PFSK-1 (cell line): ENCODE measurements around the gene CIPC.

ENCODE experiments used
- FOXP2 ChIP-seq: optimal IDR thresholded peaks from 2 replicates; pipeline ENCODE3; 2011; ENCODE audit warnings: borderline replicate concordance, control low read depth, inconsistent platforms; ENCODE audit not compliant: insufficient read depth; ENCODE audit errors: extremely low read length, extremely low read depth
- POLR2AphosphoS5 ChIP-seq: IDR thresholded peaks from 2 replicates; pipeline ENCODE4 v1.6.1; 2012; ENCODE audit warnings: low read depth, mild to moderate bottlenecking, control low read depth, low read length, moderate library complexity
- SIN3A ChIP-seq: IDR thresholded peaks from 2 replicates; pipeline ENCODE4 v1.6.1; 2012; ENCODE audit warnings: mild to moderate bottlenecking, low read length, moderate library complexity, borderline replicate concordance; ENCODE audit not compliant: insufficient read depth
- TAF1 ChIP-seq: IDR thresholded peaks from 2 replicates; pipeline ENCODE4 v1.6.1; 2012; ENCODE audit warnings: low read length, control low read depth, borderline replicate concordance; ENCODE audit not compliant: insufficient read depth
- TF ChIP-seq, protein P1 (sequence below), 2 experiments: IDR thresholded peaks; 2 replicates each; pipeline versions ENCODE4 v1.6.1 to v1.8.0; 2011 to 2012; ENCODE audit warnings: low read depth in 2 of 2, low read length in 2 of 2, control low read depth in 1 of 2, inconsistent platforms in 1 of 2, mild to moderate bottlenecking in 1 of 2, moderate library complexity in 1 of 2; ENCODE audit not compliant: insufficient read depth in 1 of 2

Gene CIPC

DNA sequence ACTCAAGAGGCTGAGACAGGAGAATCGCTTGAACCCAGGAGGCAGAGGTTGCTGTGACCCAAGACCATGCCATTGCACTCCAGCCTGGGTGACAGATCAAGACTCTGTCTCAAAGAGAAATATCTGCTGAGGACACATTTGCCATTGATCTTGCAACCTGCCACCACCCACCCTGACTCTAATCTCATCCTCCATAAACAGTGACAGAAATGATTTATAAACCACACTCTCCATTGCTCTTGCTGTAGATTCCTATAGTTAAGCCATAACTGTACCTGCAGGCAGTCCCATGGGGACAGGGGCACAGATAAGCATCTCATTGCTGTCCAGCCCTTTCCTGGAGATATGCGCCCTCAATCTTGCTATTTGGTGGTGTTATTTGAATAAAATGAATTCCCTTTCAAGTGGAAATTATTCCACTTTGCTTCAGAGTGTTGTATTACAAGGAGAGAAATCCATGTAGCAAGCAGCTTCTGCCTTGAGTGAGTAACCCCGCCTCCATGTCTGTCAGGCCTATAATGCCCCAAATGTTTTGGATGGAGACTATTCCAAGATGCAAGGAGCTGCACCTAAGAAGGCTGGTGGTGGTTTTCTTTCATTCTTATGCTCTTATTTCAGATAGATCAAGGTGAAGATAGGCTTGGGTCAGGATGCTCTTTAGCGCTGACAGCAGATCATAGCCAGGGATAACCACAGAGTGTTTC lies 46.5 kb downstream of the CIPC start:
- TF ChIP-seq TAF1 (no peak), POLR2AphosphoS5 (no peak), FOXP2 (no peak), SIN3A (no peak)
- TF ChIP-seq, protein P1, sequence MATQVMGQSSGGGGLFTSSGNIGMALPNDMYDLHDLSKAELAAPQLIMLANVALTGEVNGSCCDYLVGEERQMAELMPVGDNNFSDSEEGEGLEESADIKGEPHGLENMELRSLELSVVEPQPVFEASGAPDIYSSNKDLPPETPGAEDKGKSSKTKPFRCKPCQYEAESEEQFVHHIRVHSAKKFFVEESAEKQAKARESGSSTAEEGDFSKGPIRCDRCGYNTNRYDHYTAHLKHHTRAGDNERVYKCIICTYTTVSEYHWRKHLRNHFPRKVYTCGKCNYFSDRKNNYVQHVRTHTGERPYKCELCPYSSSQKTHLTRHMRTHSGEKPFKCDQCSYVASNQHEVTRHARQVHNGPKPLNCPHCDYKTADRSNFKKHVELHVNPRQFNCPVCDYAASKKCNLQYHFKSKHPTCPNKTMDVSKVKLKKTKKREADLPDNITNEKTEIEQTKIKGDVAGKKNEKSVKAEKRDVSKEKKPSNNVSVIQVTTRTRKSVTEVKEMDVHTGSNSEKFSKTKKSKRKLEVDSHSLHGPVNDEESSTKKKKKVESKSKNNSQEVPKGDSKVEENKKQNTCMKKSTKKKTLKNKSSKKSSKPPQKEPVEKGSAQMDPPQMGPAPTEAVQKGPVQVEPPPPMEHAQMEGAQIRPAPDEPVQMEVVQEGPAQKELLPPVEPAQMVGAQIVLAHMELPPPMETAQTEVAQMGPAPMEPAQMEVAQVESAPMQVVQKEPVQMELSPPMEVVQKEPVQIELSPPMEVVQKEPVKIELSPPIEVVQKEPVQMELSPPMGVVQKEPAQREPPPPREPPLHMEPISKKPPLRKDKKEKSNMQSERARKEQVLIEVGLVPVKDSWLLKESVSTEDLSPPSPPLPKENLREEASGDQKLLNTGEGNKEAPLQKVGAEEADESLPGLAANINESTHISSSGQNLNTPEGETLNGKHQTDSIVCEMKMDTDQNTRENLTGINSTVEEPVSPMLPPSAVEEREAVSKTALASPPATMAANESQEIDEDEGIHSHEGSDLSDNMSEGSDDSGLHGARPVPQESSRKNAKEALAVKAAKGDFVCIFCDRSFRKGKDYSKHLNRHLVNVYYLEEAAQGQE (IDR thresholded peaks at IDR 0.05; ENCODE audit: insufficient read depth in 1 of 2, low read depth in 2 of 2, low read length in 2 of 2) = no peak

DNA sequence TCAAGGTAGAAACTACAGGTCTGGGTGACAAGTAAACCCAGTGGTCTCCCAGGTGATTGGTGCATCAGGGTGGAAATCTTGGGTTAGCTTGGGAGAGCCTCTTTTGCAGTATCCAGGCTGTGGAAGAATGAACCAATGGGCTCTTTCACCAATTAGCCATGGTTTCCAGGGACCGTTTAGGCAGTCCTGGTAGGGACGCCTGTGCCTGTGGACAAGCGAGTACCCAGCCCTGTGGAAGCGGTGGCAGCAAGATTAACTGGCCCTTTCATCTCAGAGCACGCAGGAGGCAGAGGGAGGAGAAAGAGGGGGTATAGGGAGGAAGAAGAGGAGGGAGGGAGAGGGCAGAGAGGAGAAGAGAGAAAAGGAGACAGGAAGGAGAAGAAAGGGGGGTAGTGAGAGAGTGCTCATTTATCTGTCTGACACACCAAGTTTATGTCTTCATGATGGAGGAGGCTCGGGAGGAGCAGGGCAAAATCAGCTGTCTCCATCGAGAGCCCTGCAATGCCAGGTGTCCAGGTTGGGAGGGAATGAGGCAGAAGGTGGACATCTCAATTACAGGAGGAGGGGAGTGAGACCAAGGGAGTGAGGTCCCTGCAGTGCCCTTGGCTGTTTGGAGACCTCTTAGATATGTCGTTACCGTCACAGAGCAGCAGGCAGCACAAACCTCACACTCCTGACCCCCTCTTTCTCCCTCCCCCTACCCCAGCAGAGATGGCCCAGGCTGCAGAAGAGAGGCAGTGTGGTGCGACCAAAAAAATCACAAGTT lies 48.1 kb downstream of the CIPC start:
- no peak for TF ChIP-seq SIN3A
- no peak for TF ChIP-seq TAF1
- TF ChIP-seq, protein P1 (IDR thresholded peaks at IDR 0.05; ENCODE audit: insufficient read depth in 1 of 2, low read depth in 2 of 2, low read length in 2 of 2) = no peak
- no peak for TF ChIP-seq POLR2AphosphoS5
- TF ChIP-seq FOXP2 = no peak

DNA sequence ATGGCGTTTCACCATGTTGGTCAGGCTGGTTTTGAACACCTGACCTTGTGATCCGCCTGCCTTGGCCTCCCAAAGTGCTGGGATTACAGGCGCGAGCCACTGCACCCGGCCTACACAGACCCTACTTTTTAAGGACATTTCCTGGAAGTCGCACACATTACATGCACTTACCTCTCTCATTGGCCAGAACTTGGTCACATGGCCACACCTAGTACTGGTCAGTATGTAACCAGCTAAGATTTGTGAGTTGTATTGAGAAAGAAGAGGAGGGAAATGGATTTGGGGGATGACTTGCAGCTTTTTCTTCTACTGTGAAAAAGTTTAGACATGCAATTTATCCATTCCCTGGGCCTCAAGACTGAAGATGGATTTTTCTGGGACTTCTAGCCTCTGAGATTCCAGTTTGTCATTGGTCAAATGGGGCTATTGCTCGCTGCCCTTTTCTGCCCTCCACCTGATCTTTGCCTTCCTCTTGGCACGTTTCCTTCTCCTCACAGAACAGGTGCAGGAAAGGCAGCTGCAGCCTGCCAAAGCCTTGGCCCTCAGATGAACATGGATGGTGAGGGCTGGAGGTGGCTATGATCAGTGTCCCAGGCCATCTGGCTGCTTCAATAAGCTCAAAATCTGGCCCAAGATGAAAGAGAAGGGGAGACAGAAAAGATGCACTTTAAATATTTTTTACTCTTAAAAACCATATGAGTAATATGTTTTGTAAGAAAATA lies 50.6 kb downstream of the CIPC start:
- TF ChIP-seq SIN3A (no peak), POLR2AphosphoS5 (no peak), FOXP2 (no peak), TAF1 (no peak)
- TF ChIP-seq, protein P1 (IDR thresholded peaks at IDR 0.05; ENCODE audit: insufficient read depth in 1 of 2, low read depth in 2 of 2, low read length in 2 of 2) = no peak

DNA sequence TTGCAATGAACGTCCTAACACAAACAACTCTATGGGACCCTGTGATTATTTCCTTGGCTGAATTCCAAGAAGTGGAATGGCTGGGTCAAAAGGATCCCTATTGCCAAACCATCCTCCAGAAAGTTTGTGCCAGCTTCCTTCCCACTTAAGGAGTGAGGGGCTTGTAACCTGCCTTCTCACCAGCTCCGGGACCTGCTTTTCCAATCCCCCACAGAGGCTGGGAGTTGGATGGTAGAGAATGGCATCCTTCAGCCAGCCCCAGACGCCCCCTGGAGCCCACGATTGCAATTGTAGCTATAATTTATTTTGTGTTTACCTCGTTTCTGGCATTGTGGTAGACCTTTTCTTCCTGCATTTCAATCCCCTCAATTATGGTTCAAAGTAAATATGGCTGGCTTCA lies 53.2 kb downstream of the CIPC start:
- TF ChIP-seq TAF1 (no peak), FOXP2 (no peak), SIN3A (no peak), POLR2AphosphoS5 (no peak)
- TF ChIP-seq, protein P1 (IDR thresholded peaks at IDR 0.05; ENCODE audit: insufficient read depth in 1 of 2, low read depth in 2 of 2, low read length in 2 of 2) = no peak
